Stimulated activated CD8-positive, alpha-beta memory T cell treated with anti-CD3 and anti-CD28 coated beads, Interleukin-15, amount 100 ng/mL, for 48 hours (primary cell): ENCODE measurements around the gene ACTL8.

Experiments
- DNase-seq, 2 donors: peaks; one replicate each; pipeline ENCODE4 v3.0.0-alpha.2; 2020; ENCODE audit warnings: low read depth in 2 of 2

ACTL8 gene

GRCh38 chr1:17755120-17755519 lies at the start of gene ACTL8:
Gene ACTL8 (plus strand): TSS chr1:17755333. CDS start chr1:17823009, 67,676 bp downstream.
- DNase-seq = peak in 1 of 2 donors; percentile 4

- DNase-seq = no peak
Observed at GRCh38 chr1:17706445-17706844, 48.7 kb upstream of the ACTL8 start.

GRCh38 chr1:17709981-17710380 lies 45.2 kb upstream of the ACTL8 start:
- DNase-seq = no peak

GRCh38 chr1:17710889-17711576 lies 44.1 kb upstream of the ACTL8 start:
- no peak for DNase-seq

- DNase-seq = no peak
Observed at GRCh38 chr1:17711577-17711910, 43.6 kb upstream of the ACTL8 start.

- DNase-seq = no peak
Observed at GRCh38 chr1:17711941-17712340, 43.2 kb upstream of the ACTL8 start.

GRCh38 chr1:17713993-17714392 lies 41.1 kb upstream of the ACTL8 start:
- DNase-seq = no peak

GRCh38 chr1:17717594-17718535 lies 37.3 kb upstream of the ACTL8 start:
- DNase-seq = no peak

- no peak for DNase-seq
Observed at GRCh38 chr1:17719874-17720273, 35.3 kb upstream of the ACTL8 start.

GRCh38 chr1:17721444-17721843 lies 33.7 kb upstream of the ACTL8 start:
- no peak for DNase-seq

GRCh38 chr1:17723684-17724083 lies 31.4 kb upstream of the ACTL8 start:
- DNase-seq = no peak

- no peak for DNase-seq
Observed at GRCh38 chr1:17724150-17724549, 31.0 kb upstream of the ACTL8 start.

- no peak for DNase-seq
Observed at GRCh38 chr1:17725084-17725719, 29.9 kb upstream of the ACTL8 start.

- no peak for DNase-seq
Observed at GRCh38 chr1:17725811-17726582, 29.1 kb upstream of the ACTL8 start.

- DNase-seq = no peak
Observed at GRCh38 chr1:17728123-17728712, 26.9 kb upstream of the ACTL8 start.

- no peak for DNase-seq
Observed at GRCh38 chr1:17729248-17729647, 25.9 kb upstream of the ACTL8 start.

GRCh38 chr1:17729909-17730308 lies 25.2 kb upstream of the ACTL8 start:
- no peak for DNase-seq

- no peak for DNase-seq
Observed at GRCh38 chr1:17731460-17731859, 23.7 kb upstream of the ACTL8 start.

GRCh38 chr1:17732475-17732874 lies 22.7 kb upstream of the ACTL8 start:
- DNase-seq = no peak

GRCh38 chr1:17733661-17734060 lies 21.5 kb upstream of the ACTL8 start:
- no peak for DNase-seq

GRCh38 chr1:17734609-17735008 lies 20.5 kb upstream of the ACTL8 start:
- no peak for DNase-seq
